ENCODE data around the gene ATP6V1G3. TPM values are rescaled to one million over a fixed set of nuclear protein-coding genes. Genes with fewer than 3 reads are reported as not detected.

ATP6V1G3 gene
- polyA plus RNA-seq, 4 donors: not detected

DNA sequence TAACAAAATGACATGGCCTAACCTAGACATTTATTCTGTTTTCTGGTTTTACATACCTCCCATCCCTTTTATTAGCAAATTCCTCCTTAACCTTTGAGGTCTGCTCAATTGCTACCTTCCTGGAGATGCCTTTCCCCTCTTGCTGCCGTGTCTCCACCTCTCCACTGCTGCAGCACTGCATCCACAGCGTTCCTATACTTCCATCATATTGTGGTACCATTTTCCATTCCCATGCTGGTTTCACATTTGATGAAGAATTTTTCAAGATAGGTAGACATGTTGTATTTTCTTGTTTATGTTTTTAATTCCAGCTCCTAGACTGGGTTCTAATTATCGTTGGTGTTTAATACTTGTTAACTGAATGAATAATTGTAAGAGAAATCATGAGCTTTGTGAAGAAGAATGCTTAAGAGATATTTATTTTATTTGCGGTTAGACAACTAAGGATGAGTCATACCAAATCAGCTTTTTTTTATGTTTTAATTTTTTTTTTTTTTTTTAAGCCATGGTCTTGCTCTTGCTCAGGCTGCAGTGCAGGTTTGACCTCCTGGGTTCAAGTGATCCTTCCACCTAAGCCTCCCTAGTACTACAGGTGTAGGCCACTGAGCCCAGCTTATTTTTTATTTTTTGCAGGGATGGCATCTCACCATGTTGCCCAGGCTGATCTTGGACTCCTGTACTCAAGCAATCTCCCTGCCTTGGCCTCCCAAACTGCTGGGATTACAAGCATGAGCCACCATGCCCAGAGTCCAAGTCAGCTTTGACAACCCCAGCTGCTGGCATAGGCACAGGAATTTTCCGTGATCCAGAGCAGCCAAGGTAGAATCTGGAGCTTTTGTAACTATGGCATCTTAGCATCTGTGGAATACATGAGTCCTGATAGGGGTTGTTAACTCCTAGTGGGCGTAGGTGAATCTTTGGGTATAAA is 44.0 kb downstream of the ATP6V1G3 start:
- H3K9me3 ChIP-seq (ENCODE audit: control insufficient read depth in 2 of 2, insufficient read depth in 1 of 2, low read depth in 1 of 2, low read length in 1 of 2): no peaks in the 10 kb centered on the region
- H3K36me3 ChIP-seq (ENCODE audit: control insufficient read depth in 3 of 3, insufficient read depth in 2 of 3, low read depth in 1 of 3, low read length in 3 of 3): no peaks in the 10 kb centered on the region
- no peak for FAIRE-seq
- WGBS, 3 donors: 87 to 95% (median 90%) methylated on average over 6 of the region's 6 CpGs
- H3K27ac ChIP-seq (ENCODE audit: low read depth in 1 of 3, low read length in 2 of 3): no peak overlapping the region
- peaks cover 0 to 3% (median 0%) of the 10 kb centered on the region in 3 donors for H3K4me1 ChIP-seq (ENCODE audit: control insufficient read depth in 3 of 3, insufficient read depth in 2 of 3, low read depth in 1 of 3, low read length in 2 of 3)
- DNase-seq: no peak
- H3K4me3 ChIP-seq (ENCODE audit: low read depth in 1 of 3, low read length in 3 of 3): no peak overlapping the region
- no peaks in the 10 kb centered on the region for H3K27me3 ChIP-seq (ENCODE audit: control insufficient read depth in 3 of 3, insufficient read depth in 3 of 3, low read length in 3 of 3)

- Histone ChIP-seq H3K27ac (ENCODE audit: low read depth in 1 of 3, low read length in 2 of 3) (no peak overlapping the region), H3K9me3 (ENCODE audit: control insufficient read depth in 2 of 2, insufficient read depth in 1 of 2, low read depth in 1 of 2, low read length in 1 of 2) (no peaks in the 10 kb centered on the region), H3K36me3 (ENCODE audit: control insufficient read depth in 3 of 3, insufficient read depth in 2 of 3, low read depth in 1 of 3, low read length in 3 of 3) (no peaks in the 10 kb centered on the region), H3K4me1 (ENCODE audit: control insufficient read depth in 3 of 3, insufficient read depth in 2 of 3, low read depth in 1 of 3, low read length in 2 of 3) (peaks cover 0 to 3% (median 0%) of the 10 kb centered on the region in 3 donors), H3K4me3 (ENCODE audit: low read depth in 1 of 3, low read length in 3 of 3) (no peak overlapping the region), H3K27me3 (ENCODE audit: control insufficient read depth in 3 of 3, insufficient read depth in 3 of 3, low read length in 3 of 3) (no peaks in the 10 kb centered on the region)
- FAIRE-seq (no peak), DNase-seq (no peak)
- 58 to 70% (median 67%) methylated on average over 3 of the region's 3 CpGs for WGBS, 3 donors
Observed at GRCh38 chr1:198495631-198496030, 44.8 kb downstream of the ATP6V1G3 start.

DNA sequence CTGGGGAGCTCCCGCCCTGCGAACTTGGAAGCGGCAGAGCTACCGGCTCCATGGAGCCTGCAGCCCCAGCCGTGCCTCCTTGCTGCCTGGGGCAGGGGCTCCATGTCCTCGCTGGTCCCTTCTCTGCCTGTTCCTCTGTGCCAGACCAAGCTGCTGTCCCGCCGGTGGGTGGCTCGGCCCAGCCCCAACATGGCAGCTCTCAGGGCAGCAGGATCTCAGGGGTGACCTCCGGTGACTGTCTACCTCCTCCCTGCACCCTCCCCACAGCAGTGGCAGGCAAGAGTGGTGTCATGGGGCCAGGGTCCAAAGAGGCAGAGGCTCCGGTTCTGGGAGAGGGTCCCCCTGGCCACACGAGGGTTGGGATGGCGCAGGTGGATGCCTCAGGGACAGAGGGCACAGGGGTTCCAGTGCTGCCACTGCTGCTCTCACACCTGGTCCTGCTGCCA is 45.8 kb downstream of the ATP6V1G3 start:
- H3K9me3 ChIP-seq (ENCODE audit: control insufficient read depth in 2 of 2, insufficient read depth in 1 of 2, low read depth in 1 of 2, low read length in 1 of 2): no peaks in the 10 kb centered on the region
- no peak overlapping the region for H3K4me3 ChIP-seq (ENCODE audit: low read depth in 1 of 3, low read length in 3 of 3)
- WGBS, 3 donors: 96 to 98% (median 98%) methylated on average over 12 to 13 of the region's 13 CpGs
- H3K27me3 ChIP-seq (ENCODE audit: control insufficient read depth in 3 of 3, insufficient read depth in 3 of 3, low read length in 3 of 3): no peaks in the 10 kb centered on the region
- no peak overlapping the region for H3K27ac ChIP-seq (ENCODE audit: low read depth in 1 of 3, low read length in 2 of 3)
- FAIRE-seq: no peak
- H3K4me1 ChIP-seq (ENCODE audit: control insufficient read depth in 3 of 3, insufficient read depth in 2 of 3, low read depth in 1 of 3, low read length in 2 of 3): peaks cover 0 to 3% (median 0%) of the 10 kb centered on the region in 3 donors
- DNase-seq: no peak
- H3K36me3 ChIP-seq (ENCODE audit: control insufficient read depth in 3 of 3, insufficient read depth in 2 of 3, low read depth in 1 of 3, low read length in 3 of 3): no peaks in the 10 kb centered on the region

- DNase-seq (no peak), FAIRE-seq (no peak)
- no peak overlapping the region for H3K4me3 ChIP-seq (ENCODE audit: low read depth in 1 of 3, low read length in 3 of 3)
- no peak overlapping the region for H3K27ac ChIP-seq (ENCODE audit: low read depth in 1 of 3, low read length in 2 of 3)
- no peaks in the 10 kb centered on the region for H3K9me3 ChIP-seq (ENCODE audit: control insufficient read depth in 2 of 2, insufficient read depth in 1 of 2, low read depth in 1 of 2, low read length in 1 of 2)
- peaks cover 0 to 3% (median 0%) of the 10 kb centered on the region in 3 donors for H3K4me1 ChIP-seq (ENCODE audit: control insufficient read depth in 3 of 3, insufficient read depth in 2 of 3, low read depth in 1 of 3, low read length in 2 of 3)
- no peaks in the 10 kb centered on the region for H3K27me3 ChIP-seq (ENCODE audit: control insufficient read depth in 3 of 3, insufficient read depth in 3 of 3, low read length in 3 of 3)
- no peaks in the 10 kb centered on the region for H3K36me3 ChIP-seq (ENCODE audit: control insufficient read depth in 3 of 3, insufficient read depth in 2 of 3, low read depth in 1 of 3, low read length in 3 of 3)
- 93 to 95% (median 95%) methylated on average over 5 of the region's 5 CpGs for WGBS, 3 donors
Observed at GRCh38 chr1:198494139-198494538, 46.3 kb downstream of the ATP6V1G3 start.

DNA sequence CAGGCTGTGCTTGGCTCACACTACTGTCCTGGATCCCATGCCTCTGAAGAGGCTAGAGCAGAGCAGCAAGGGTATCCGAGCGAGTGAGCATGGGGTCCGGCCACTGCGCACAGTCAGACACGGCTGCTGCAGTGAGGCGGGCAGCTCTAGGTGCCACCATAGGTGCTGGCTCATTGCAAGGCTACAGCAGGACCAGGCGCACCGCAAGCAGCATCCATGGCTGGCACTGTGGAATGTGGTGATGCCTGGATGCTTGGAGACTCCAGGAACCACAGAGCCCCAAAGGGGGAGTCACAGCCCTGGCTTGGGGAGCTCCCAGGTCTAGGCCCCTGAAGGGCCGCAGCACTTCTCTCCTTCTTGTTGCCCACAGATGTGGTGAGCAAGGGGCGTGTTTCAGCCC is 47.2 kb downstream of the ATP6V1G3 start:
- Histone ChIP-seq H3K4me3 (ENCODE audit: low read depth in 1 of 3, low read length in 3 of 3) (no peak overlapping the region), H3K27ac (ENCODE audit: low read depth in 1 of 3, low read length in 2 of 3) (no peak overlapping the region), H3K9me3 (ENCODE audit: control insufficient read depth in 2 of 2, insufficient read depth in 1 of 2, low read depth in 1 of 2, low read length in 1 of 2) (no peaks in the 10 kb centered on the region), H3K36me3 (ENCODE audit: control insufficient read depth in 3 of 3, insufficient read depth in 2 of 3, low read depth in 1 of 3, low read length in 3 of 3) (no peaks in the 10 kb centered on the region), H3K27me3 (ENCODE audit: control insufficient read depth in 3 of 3, insufficient read depth in 3 of 3, low read length in 3 of 3) (no peaks in the 10 kb centered on the region), H3K4me1 (ENCODE audit: control insufficient read depth in 3 of 3, insufficient read depth in 2 of 3, low read depth in 1 of 3, low read length in 2 of 3) (peaks cover 0 to 3% (median 0%) of the 10 kb centered on the region in 3 donors)
- DNase-seq: no peak
- no peak for FAIRE-seq
- 96 to 97% (median 97%) methylated on average over 10 of the region's 10 CpGs for WGBS, 3 donors

- FAIRE-seq (no peak), DNase-seq (no peak)
- Histone ChIP-seq H3K27me3 (ENCODE audit: control insufficient read depth in 3 of 3, insufficient read depth in 3 of 3, low read length in 3 of 3) (no peaks in the 10 kb centered on the region), H3K4me1 (ENCODE audit: control insufficient read depth in 3 of 3, insufficient read depth in 2 of 3, low read depth in 1 of 3, low read length in 2 of 3) (peaks cover 0 to 3% (median 0%) of the 10 kb centered on the region in 3 donors), H3K36me3 (ENCODE audit: control insufficient read depth in 3 of 3, insufficient read depth in 2 of 3, low read depth in 1 of 3, low read length in 3 of 3) (no peaks in the 10 kb centered on the region), H3K27ac (ENCODE audit: low read depth in 1 of 3, low read length in 2 of 3) (no peak overlapping the region), H3K4me3 (ENCODE audit: low read depth in 1 of 3, low read length in 3 of 3) (no peak overlapping the region), H3K9me3 (ENCODE audit: control insufficient read depth in 2 of 2, insufficient read depth in 1 of 2, low read depth in 1 of 2, low read length in 1 of 2) (no peaks in the 10 kb centered on the region)
- WGBS, 3 donors: 81 to 88% (median 87%) methylated on average over 1 of the region's 1 CpG
Observed at GRCh38 chr1:198492872-198493271, 47.6 kb downstream of the ATP6V1G3 start.

GRCh38 chr1:198491596-198491995 is 48.9 kb downstream of the ATP6V1G3 start:
- no peaks in the 10 kb centered on the region for H3K36me3 ChIP-seq (ENCODE audit: control insufficient read depth in 3 of 3, insufficient read depth in 2 of 3, low read depth in 1 of 3, low read length in 3 of 3)
- H3K27ac ChIP-seq (ENCODE audit: low read depth in 1 of 3, low read length in 2 of 3): no peak overlapping the region
- no peaks in the 10 kb centered on the region for H3K27me3 ChIP-seq (ENCODE audit: control insufficient read depth in 3 of 3, insufficient read depth in 3 of 3, low read length in 3 of 3)
- no peak for FAIRE-seq
- 59 to 73% (median 72%) methylated on average over 3 of the region's 3 CpGs for WGBS, 3 donors
- H3K9me3 ChIP-seq (ENCODE audit: control insufficient read depth in 2 of 2, insufficient read depth in 1 of 2, low read depth in 1 of 2, low read length in 1 of 2): no peaks in the 10 kb centered on the region
- DNase-seq: no peak
- no peaks in the 10 kb centered on the region for H3K4me1 ChIP-seq (ENCODE audit: control insufficient read depth in 3 of 3, insufficient read depth in 2 of 3, low read depth in 1 of 3, low read length in 2 of 3)
- no peak overlapping the region for H3K4me3 ChIP-seq (ENCODE audit: low read depth in 1 of 3, low read length in 3 of 3)

- 86 to 94% (median 90%) methylated on average over 6 of the region's 6 CpGs for WGBS, 3 donors
- FAIRE-seq: no peak
Observed at GRCh38 chr1:198491028-198491427, 49.5 kb downstream of the ATP6V1G3 start.

More at GRCh38 chr1:198491028-198491427, 49.5 kb downstream of the ATP6V1G3 start:
- DNase-seq: no peak
- peaks cover 0 to 1% (median 0%) of the 10 kb centered on the region in 3 donors for H3K4me1 ChIP-seq (ENCODE audit: control insufficient read depth in 3 of 3, insufficient read depth in 2 of 3, low read depth in 1 of 3, low read length in 2 of 3)
- no peak overlapping the region for H3K4me3 ChIP-seq (ENCODE audit: low read depth in 1 of 3, low read length in 3 of 3)
- no peaks in the 10 kb centered on the region for H3K36me3 ChIP-seq (ENCODE audit: control insufficient read depth in 3 of 3, insufficient read depth in 2 of 3, low read depth in 1 of 3, low read length in 3 of 3)
- no peaks in the 10 kb centered on the region for H3K9me3 ChIP-seq (ENCODE audit: control insufficient read depth in 2 of 2, insufficient read depth in 1 of 2, low read depth in 1 of 2, low read length in 1 of 2)
- no peak overlapping the region for H3K27ac ChIP-seq (ENCODE audit: low read depth in 1 of 3, low read length in 2 of 3)
- H3K27me3 ChIP-seq (ENCODE audit: control insufficient read depth in 3 of 3, insufficient read depth in 3 of 3, low read length in 3 of 3): no peaks in the 10 kb centered on the region

All from small intestine (tissue), 7 donors.